PC-9 (cell line): ENCODE results near the gene LMX1B.

Experiments
- CTCF ChIP-seq: fragments of 200-600 bp; sonication (generic); conservative IDR thresholded peaks from 2 replicates; pipeline ENCODE4 v1.6.1; 2017; ENCODE audit warnings: mixed run types, antibody characterized with exemption, mild to moderate bottlenecking, moderate library complexity
- EZH2 ChIP-seq: fragments of 200-600 bp; sonication (generic); IDR thresholded peaks from 2 replicates; pipeline ENCODE4 v1.8.0; 2017; ENCODE audit warnings: antibody characterized with exemption, low read depth

- TF ChIP-seq CTCF (no peak), EZH2 (no peak)
These were observed 87.4 kb downstream of the LMX1B start for GRCh38 chr9:126700903-126701812.
